GM23338 (cell line): Measurements from ENCODE around the gene NRXN2. TPM values are rescaled to one million over a fixed set of nuclear protein-coding genes. Genes with fewer than 3 reads are reported as not detected.

Experiments
- ATAC-seq: fragments of 200-7000 bp; cut with Tn5 transposase; 3 replicates; pipeline ENCODE4 v1.9.1; 2020
- DNase-seq: peaks from one replicate; pipeline ENCODE4 v3.0.0-alpha.2; 2015; ENCODE audit warnings: low spot score
- H2AFZ ChIP-seq: fragments of 200-600 bp; sonication (generic); 2 replicates; pipeline ENCODE4 v1.8.0; 2016; ENCODE audit warnings: antibody characterized with exemption, mild to moderate bottlenecking, moderate library complexity
- H3F3A ChIP-seq: fragments of 200-600 bp; sonication (generic); replicated peaks from 2 replicates; pipeline ENCODE4 v1.8.0; 2017; ENCODE audit warnings: antibody characterized with exemption, mixed run types, low read depth
- H3K27ac ChIP-seq: fragments of 200-600 bp; sonication (generic); 2 replicates; pipeline ENCODE4 v1.6.1; 2016; ENCODE audit warnings: low read depth
- H3K27me3 ChIP-seq: fragments of 200-600 bp; sonication (generic); 2 replicates; pipeline ENCODE4 v1.8.0; 2016; ENCODE audit warnings: mild to moderate bottlenecking, mixed run types, moderate library complexity; ENCODE audit not compliant: insufficient read depth
- H3K36me3 ChIP-seq: fragments of 200-600 bp; sonication (generic); 2 replicates; pipeline ENCODE4 v1.8.0; 2016; ENCODE audit warnings: mild to moderate bottlenecking; ENCODE audit not compliant: insufficient read depth
- H3K4me1 ChIP-seq: fragments of 200-600 bp; sonication (generic); 2 replicates; pipeline ENCODE4 v1.8.0; 2016; ENCODE audit warnings: mild to moderate bottlenecking, moderate library complexity; ENCODE audit not compliant: insufficient read depth
- H3K4me2 ChIP-seq: fragments of 200-600 bp; sonication (generic); 2 replicates; pipeline ENCODE4 v1.7.1; 2017; ENCODE audit warnings: mixed run types
- H3K4me3 ChIP-seq: fragments of 200-600 bp; sonication (generic); 2 replicates; pipeline ENCODE4 v1.6.1; 2016; ENCODE audit warnings: mixed run types
- H3K79me2 ChIP-seq: fragments of 200-600 bp; sonication (generic); replicated peaks from 2 replicates; pipeline ENCODE4 v1.8.0; 2017; ENCODE audit warnings: mild to moderate bottlenecking; ENCODE audit not compliant: insufficient read depth
- H3K9me2 ChIP-seq: fragments of 200-600 bp; sonication (generic); 2 replicates; pipeline ENCODE4 v1.8.0; 2017; ENCODE audit not compliant: insufficient read depth
- H4K20me1 ChIP-seq: fragments of 200-600 bp; sonication (generic); replicated peaks from 2 replicates; pipeline ENCODE4 v1.8.0; 2017; ENCODE audit warnings: mild to moderate bottlenecking; ENCODE audit not compliant: insufficient read depth
- H3K27ac Mint-ChIP-seq: 2 replicates; pipeline ENCODE4 v1.8.0; 2020; ENCODE audit warnings: inconsistent platforms, mild to moderate bottlenecking, moderate library complexity, mixed read lengths
- H3K27me3 Mint-ChIP-seq: 3 replicates; pipeline ENCODE4 v1.8.0; 2022; ENCODE audit warnings: low read depth, mild to moderate bottlenecking, moderate library complexity, mixed read lengths, inconsistent platforms; ENCODE audit not compliant: insufficient read depth, poor library complexity
- H3K36me3 Mint-ChIP-seq: 3 replicates; pipeline ENCODE4 v1.8.0; 2021; ENCODE audit warnings: low read depth, mild to moderate bottlenecking, inconsistent platforms, moderate library complexity, mixed read lengths
- H3K4me1 Mint-ChIP-seq: 3 replicates; pipeline ENCODE4 v1.8.0; 2020; ENCODE audit warnings: mild to moderate bottlenecking, inconsistent platforms, mixed read lengths
- H3K4me3 Mint-ChIP-seq: 3 replicates; pipeline ENCODE4 v1.8.0; 2021; ENCODE audit warnings: moderate library complexity, mild to moderate bottlenecking, inconsistent platforms, mixed read lengths
- H3K9me3 Mint-ChIP-seq: 3 replicates; pipeline ENCODE4 v1.8.0; 2020; ENCODE audit warnings: moderate library complexity, mild to moderate bottlenecking, inconsistent platforms, mixed read lengths
- CREB1 ChIP-seq: fragments of 250-450 bp; sonication (Bioruptor Pico); IDR thresholded peaks from 2 replicates; pipeline ENCODE4 v1.5.0; 2020; ENCODE audit warnings: low read depth, mild to moderate bottlenecking, moderate library complexity
- EZH2phosphoT487 ChIP-seq: fragments of 200-600 bp; sonication (generic); IDR thresholded peaks from one replicate; pipeline ENCODE4 v1.8.1; 2018; ENCODE audit warnings: antibody characterized with exemption; ENCODE audit not compliant: unreplicated experiment
- JUNB ChIP-seq: IDR thresholded peaks from one replicate; pipeline ENCODE4 v1.6.1; 2016; ENCODE audit warnings: antibody characterized with exemption; ENCODE audit not compliant: unreplicated experiment
- POLR2AphosphoS5 ChIP-seq: IDR thresholded peaks from 2 replicates; pipeline ENCODE4 v1.6.1; 2016; ENCODE audit warnings: antibody characterized with exemption, low read depth
- STAT1 ChIP-seq: IDR thresholded peaks from one replicate; pipeline ENCODE4 v1.6.1; 2016; ENCODE audit warnings: antibody characterized with exemption; ENCODE audit not compliant: unreplicated experiment
- ZNF114 ChIP-seq: fragments of 250-450 bp; sonication (Bioruptor Pico); IDR thresholded peaks from 2 replicates; pipeline ENCODE4 v1.5.0; 2020; ENCODE audit warnings: mild to moderate bottlenecking, moderate library complexity
- ZNF331 ChIP-seq: fragments of 250-450 bp; sonication (Bioruptor Pico); IDR thresholded peaks from 2 replicates; pipeline ENCODE4 v1.5.0; 2020; ENCODE audit warnings: low read depth, mild to moderate bottlenecking, moderate library complexity
- polyA plus RNA-seq: library from polyadenylated mRNA; unstranded; fragments of >200 nt; fragmentation: Nextera tagmentation; extraction: Ambion mirVana; gene quantifications from 2 replicates; pipeline ENCODE4 v1.2.1, GENCODE V29; 2016
- total RNA-seq: library from RNA; depleted of rRNA; stranded (reverse); fragments of >200 nt; shearing (Covaris generic); gene quantifications from 2 replicates; pipeline ENCODE4 v1.2.3, GENCODE V29; 2014
- TF ChIP-seq, protein P1 (sequence below): IDR thresholded peaks from 2 replicates; pipeline ENCODE4 v1.6.1; 2016; ENCODE audit warnings: antibody characterized with exemption
- TF ChIP-seq, protein P2 (sequence below): IDR thresholded peaks from one replicate; pipeline ENCODE4 v1.6.1; 2018; ENCODE audit warnings: antibody characterized with exemption; ENCODE audit not compliant: unreplicated experiment
- TF ChIP-seq, protein P3 (sequence below): fragments of 250-450 bp; sonication (Bioruptor Pico); IDR thresholded peaks from 2 replicates; pipeline ENCODE4 v1.5.0; 2020; ENCODE audit warnings: mild to moderate bottlenecking, moderate library complexity

Gene NRXN2
- total and polyA plus RNA-seq, 2 experiments from 2014 or later = 3.4 to 17.0 TPM

DNA sequence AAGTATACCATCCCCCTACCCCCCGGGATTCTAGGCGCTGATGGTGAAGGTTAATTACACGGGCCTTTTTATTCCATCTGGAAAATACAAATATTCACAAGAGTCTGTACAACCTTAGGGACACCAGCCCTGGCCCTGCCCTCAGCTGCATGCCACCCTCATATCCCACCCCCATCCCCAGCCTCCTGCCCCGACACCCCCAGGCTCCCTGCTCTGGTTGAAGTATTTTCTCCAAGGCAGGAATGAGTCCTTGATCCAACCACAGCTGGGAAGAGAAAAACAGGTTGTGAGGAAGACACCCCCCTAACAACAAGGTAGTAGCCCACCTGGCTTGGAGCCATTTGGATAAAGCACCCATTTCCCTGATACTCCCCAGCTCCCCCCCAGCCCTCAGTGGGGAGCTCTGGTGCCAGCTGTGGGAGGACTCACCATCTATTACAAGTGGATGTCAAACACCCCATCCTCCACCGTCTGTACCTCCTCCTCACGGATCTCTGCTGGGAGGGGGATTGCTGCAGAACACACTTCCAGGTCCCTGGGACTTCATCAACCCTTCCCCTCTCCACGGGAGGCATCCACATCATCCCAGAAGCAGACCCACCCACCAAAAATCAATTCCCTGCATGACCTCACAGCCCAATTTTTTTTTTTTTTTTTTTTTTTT lies 4.0 kb upstream of the NRXN2 start (continued):
- TF ChIP-seq, protein P1, sequence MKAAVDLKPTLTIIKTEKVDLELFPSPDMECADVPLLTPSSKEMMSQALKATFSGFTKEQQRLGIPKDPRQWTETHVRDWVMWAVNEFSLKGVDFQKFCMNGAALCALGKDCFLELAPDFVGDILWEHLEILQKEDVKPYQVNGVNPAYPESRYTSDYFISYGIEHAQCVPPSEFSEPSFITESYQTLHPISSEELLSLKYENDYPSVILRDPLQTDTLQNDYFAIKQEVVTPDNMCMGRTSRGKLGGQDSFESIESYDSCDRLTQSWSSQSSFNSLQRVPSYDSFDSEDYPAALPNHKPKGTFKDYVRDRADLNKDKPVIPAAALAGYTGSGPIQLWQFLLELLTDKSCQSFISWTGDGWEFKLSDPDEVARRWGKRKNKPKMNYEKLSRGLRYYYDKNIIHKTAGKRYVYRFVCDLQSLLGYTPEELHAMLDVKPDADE = no peak
- TF ChIP-seq POLR2AphosphoS5 = no peak
- TF ChIP-seq, protein P2, sequence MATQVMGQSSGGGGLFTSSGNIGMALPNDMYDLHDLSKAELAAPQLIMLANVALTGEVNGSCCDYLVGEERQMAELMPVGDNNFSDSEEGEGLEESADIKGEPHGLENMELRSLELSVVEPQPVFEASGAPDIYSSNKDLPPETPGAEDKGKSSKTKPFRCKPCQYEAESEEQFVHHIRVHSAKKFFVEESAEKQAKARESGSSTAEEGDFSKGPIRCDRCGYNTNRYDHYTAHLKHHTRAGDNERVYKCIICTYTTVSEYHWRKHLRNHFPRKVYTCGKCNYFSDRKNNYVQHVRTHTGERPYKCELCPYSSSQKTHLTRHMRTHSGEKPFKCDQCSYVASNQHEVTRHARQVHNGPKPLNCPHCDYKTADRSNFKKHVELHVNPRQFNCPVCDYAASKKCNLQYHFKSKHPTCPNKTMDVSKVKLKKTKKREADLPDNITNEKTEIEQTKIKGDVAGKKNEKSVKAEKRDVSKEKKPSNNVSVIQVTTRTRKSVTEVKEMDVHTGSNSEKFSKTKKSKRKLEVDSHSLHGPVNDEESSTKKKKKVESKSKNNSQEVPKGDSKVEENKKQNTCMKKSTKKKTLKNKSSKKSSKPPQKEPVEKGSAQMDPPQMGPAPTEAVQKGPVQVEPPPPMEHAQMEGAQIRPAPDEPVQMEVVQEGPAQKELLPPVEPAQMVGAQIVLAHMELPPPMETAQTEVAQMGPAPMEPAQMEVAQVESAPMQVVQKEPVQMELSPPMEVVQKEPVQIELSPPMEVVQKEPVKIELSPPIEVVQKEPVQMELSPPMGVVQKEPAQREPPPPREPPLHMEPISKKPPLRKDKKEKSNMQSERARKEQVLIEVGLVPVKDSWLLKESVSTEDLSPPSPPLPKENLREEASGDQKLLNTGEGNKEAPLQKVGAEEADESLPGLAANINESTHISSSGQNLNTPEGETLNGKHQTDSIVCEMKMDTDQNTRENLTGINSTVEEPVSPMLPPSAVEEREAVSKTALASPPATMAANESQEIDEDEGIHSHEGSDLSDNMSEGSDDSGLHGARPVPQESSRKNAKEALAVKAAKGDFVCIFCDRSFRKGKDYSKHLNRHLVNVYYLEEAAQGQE = no peak
- no peak for TF ChIP-seq EZH2phosphoT487
- TF ChIP-seq ZNF331 (CRISPR knock-in tag) = no peak
- TF ChIP-seq STAT1 = no peak
- no peak for TF ChIP-seq CREB1 (CRISPR knock-in tag)

DNA sequence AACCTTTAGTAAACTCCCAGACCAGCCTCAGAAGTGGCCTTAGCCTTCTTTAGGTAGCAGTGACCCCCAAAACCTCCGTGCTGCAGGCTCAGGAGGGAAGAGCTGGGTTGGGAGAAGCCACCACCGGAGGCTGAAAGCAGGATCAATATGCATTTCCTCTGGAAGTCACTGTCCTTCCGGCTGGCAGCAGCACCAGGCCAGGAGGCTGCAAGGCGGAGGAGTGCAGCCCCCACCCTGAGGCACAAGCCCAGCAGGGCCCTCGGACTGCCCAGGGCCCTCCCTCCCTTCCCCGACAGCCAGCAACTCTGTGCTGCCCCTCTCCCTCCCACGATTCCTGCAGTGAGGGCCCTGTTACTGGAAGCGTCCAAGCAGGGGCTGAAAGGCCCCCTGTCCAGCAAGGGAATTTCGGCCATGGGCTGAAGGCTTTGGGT lies 3.2 kb upstream of the NRXN2 start:
- Histone ChIP-seq H3K79me2 (no peaks in the 10 kb centered on the region), H3K27ac (peak overlapping the region; percentile 59; the same call in 1 of the 2 replicates), H2AFZ (peak overlapping the region; percentile 49; the same call in 1 of the 2 replicates), H3K4me1 (peaks cover 55% of the 10 kb centered on the region), H3K4me3 (peak overlapping the region; percentile 14; the same call in 1 of the 2 replicates), H3K4me2 (peak overlapping the region; percentile 71), H3F3A (peaks cover 14% of the 10 kb centered on the region), H3K36me3 (no peaks in the 10 kb centered on the region), H4K20me1 (no peaks in the 10 kb centered on the region), H3K9me2 (no peaks in the 10 kb centered on the region), H3K27me3 (peaks cover 14% of the 10 kb centered on the region)
- peak overlapping the region; percentile 13; the same call in 1 of the 2 replicates for H3K27ac Mint-ChIP-seq
- peaks cover 22% of the 10 kb centered on the region for H3K36me3 Mint-ChIP-seq
- H3K4me1 Mint-ChIP-seq = peaks cover 59% of the 10 kb centered on the region
- H3K9me3 Mint-ChIP-seq = no peaks in the 10 kb centered on the region; the same call in 2 of the 3 replicates
- H3K4me3 Mint-ChIP-seq = 0 out of 3 replicates have a peak overlapping the region, but pooled peaks have one; percentile 11
- peaks cover 44% of the 10 kb centered on the region for H3K27me3 Mint-ChIP-seq
- peak; percentile 41 for DNase-seq
- peak; percentile 3 for ATAC-seq
- TF ChIP-seq, protein P1 = no peak
- TF ChIP-seq, protein P3, sequence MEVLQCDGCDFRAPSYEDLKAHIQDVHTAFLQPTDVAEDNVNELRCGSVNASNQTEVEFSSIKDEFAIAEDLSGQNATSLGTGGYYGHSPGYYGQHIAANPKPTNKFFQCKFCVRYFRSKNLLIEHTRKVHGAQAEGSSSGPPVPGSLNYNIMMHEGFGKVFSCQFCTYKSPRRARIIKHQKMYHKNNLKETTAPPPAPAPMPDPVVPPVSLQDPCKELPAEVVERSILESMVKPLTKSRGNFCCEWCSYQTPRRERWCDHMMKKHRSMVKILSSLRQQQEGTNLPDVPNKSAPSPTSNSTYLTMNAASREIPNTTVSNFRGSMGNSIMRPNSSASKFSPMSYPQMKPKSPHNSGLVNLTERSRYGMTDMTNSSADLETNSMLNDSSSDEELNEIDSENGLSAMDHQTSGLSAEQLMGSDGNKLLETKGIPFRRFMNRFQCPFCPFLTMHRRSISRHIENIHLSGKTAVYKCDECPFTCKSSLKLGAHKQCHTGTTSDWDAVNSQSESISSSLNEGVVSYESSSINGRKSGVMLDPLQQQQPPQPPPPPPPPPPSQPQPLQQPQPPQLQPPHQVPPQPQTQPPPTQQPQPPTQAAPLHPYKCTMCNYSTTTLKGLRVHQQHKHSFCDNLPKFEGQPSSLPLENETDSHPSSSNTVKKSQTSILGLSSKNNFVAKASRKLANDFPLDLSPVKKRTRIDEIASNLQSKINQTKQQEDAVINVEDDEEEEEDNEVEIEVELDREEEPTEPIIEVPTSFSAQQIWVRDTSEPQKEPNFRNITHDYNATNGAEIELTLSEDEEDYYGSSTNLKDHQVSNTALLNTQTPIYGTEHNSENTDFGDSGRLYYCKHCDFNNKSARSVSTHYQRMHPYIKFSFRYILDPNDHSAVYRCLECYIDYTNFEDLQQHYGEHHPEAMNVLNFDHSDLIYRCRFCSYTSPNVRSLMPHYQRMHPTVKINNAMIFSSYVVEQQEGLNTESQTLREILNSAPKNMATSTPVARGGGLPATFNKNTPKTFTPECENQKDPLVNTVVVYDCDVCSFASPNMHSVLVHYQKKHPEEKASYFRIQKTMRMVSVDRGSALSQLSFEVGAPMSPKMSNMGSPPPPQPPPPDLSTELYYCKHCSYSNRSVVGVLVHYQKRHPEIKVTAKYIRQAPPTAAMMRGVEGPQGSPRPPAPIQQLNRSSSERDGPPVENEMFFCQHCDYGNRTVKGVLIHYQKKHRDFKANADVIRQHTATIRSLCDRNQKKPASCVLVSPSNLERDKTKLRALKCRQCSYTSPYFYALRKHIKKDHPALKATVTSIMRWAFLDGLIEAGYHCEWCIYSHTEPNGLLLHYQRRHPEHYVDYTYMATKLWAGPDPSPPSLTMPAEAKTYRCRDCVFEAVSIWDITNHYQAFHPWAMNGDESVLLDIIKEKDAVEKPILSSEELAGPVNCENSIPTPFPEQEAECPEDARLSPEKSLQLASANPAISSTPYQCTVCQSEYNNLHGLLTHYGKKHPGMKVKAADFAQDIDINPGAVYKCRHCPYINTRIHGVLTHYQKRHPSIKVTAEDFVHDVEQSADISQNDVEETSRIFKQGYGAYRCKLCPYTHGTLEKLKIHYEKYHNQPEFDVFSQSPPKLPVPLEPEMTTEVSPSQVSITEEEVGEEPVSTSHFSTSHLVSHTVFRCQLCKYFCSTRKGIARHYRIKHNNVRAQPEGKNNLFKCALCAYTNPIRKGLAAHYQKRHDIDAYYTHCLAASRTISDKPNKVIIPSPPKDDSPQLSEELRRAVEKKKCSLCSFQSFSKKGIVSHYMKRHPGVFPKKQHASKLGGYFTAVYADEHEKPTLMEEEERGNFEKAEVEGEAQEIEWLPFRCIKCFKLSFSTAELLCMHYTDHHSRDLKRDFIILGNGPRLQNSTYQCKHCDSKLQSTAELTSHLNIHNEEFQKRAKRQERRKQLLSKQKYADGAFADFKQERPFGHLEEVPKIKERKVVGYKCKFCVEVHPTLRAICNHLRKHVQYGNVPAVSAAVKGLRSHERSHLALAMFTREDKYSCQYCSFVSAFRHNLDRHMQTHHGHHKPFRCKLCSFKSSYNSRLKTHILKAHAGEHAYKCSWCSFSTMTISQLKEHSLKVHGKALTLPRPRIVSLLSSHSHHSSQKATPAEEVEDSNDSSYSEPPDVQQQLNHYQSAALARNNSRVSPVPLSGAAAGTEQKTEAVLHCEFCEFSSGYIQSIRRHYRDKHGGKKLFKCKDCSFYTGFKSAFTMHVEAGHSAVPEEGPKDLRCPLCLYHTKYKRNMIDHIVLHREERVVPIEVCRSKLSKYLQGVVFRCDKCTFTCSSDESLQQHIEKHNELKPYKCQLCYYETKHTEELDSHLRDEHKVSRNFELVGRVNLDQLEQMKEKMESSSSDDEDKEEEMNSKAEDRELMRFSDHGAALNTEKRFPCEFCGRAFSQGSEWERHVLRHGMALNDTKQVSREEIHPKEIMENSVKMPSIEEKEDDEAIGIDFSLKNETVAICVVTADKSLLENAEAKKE (CRISPR knock-in tag) = no peak
- TF ChIP-seq ZNF114 (CRISPR knock-in tag) (no peak), JUNB (no peak)
